GM18909 (cell line): ENCODE measurements around the gene CCDC200.
"Not testable (repeated sequence)": the region's sequence is repeated elsewhere in the genome, so short reads cannot be mapped to it uniquely, and the experiment has no call there.

ENCODE experiments used
- ATAC-seq: cut with Tn5 transposase; IDR thresholded peaks from one replicate; pipeline ENCODE4 v1.9.1; 2021; ENCODE audit warnings: mild to moderate bottlenecking; ENCODE audit not compliant: unreplicated experiment, poor library complexity

The CCDC200 gene

GRCh38 chr17:43228020-43228782, at the start of gene CCDC200:
CCDC200 (minus strand) TSS chr17:43228623; CDS start chr17:43228554, 69 bp downstream.
- not testable (repeated sequence) for ATAC-seq

- not testable (repeated sequence) for ATAC-seq
Observed at GRCh38 chr17:43272914-43273313, 44.5 kb upstream of the CCDC200 start.

GRCh38 chr17:43272483-43272882, 44.1 kb upstream of the CCDC200 start:
- not testable (repeated sequence) for ATAC-seq

GRCh38 chr17:43270552-43271504, 42.4 kb upstream of the CCDC200 start:
- ATAC-seq: not testable (repeated sequence)

- ATAC-seq: not testable (repeated sequence)
Observed at GRCh38 chr17:43246456-43246855, 18.0 kb upstream of the CCDC200 start.

GRCh38 chr17:43240596-43241352, 12.4 kb upstream of the CCDC200 start:
- not testable (repeated sequence) for ATAC-seq

DNA sequence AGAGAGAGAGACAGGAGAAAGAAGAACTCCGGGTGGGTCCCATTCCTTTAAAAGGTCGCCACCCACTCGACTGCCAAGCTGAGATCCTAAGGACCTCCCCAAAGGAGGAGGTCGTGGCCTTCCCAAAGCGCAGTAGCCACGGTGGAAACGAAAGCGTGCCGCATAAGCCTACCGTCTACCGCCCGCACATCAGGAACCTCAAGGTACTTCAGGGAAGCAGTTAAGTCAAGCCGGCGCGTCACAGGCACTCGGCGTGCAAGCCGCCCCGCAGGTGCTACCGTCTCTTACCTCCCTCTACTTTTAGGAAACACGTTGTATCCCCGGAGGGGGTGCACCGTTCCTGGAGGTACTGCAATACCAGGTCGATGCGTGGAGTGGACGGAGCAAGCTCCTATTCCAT, 11.2 kb upstream of the CCDC200 start:
- not testable (repeated sequence) for ATAC-seq

DNA sequence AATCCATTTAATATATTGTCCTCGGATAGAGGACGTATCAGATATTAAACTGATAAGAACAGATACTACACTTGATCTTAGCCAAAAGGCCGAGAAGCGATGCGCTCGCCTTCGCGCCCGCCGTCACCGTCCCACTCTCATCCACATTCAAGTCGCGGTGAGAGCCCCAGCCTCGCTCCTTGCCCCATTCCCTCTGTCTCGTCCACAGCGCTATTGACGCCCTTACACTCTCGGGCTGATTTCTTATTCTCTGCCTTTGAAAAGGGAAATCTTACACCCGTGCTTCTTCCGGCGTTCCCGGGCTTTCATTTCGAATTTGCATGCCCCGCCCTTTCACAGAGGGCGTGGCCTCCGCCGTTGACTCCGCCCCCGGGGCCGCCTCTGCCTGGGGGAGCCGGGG, 5.5 kb upstream of the CCDC200 start, which contains the start of gene RNU2-1:
Gene RNU2-1, minus strand, starts transcription at position 101 of the 400 bp plus-strand sequence.
- ATAC-seq: not testable (repeated sequence)

GRCh38 chr17:43233263-43233662, 4.8 kb upstream of the CCDC200 start:
- ATAC-seq: not testable (repeated sequence)

- not testable (repeated sequence) for ATAC-seq
Observed at GRCh38 chr17:43232021-43232699, 3.7 kb upstream of the CCDC200 start.

GRCh38 chr17:43231205-43232020, 3.0 kb upstream of the CCDC200 start:
- ATAC-seq: not testable (repeated sequence)

DNA sequence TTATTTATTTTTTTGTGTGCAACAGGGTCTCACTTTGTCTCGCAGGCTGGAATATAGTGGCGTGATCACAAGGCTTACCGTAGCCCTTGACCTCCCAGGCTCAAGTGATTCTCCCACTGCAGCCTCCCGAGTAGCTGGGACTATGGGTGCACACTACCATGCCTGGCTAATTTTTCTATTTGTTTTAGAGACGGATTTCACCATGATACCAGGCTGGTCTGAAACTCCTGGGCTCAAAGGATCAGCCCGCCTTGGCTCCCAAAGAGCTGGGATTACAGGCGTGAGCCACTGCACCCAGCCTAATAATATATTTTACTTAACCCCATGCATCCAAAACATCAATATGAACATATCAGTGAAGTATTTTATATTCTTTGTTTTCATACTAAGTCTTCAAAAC, 2.0 kb downstream of the CCDC200 start:
- no peak for ATAC-seq

GRCh38 chr17:43224146-43224705, 4.2 kb downstream of the CCDC200 start:
- no peak for ATAC-seq

DNA sequence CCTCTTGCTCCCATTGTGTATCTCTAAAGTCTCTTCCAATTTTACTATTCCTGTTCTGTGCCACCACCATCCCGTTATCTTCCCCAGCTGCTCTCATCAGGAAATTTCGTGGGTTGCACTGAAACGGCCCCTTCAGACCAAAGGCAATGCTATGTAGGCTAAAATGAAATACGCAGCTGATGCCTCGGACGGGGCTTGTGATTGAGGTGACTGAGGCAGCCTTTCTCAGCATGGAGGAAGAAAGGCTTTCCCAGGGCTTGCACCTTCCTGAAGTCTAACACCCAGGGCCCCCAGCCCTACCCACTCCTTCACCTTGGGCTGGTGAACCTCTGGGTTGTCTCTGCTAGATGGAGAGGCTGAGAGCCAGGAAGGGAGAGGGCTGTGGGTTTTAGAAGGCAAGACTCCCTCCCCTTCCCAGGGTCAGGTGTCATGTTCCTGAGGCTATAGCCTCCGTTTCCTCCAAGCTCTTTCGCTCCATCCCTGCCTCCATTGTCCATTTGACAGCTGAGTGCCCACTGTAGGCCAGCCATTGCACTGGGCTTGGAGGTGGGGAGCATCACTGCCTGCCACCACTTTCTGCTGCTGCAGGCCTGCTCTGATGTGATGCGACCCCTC, 7.8 kb downstream of the CCDC200 start:
- no peak for ATAC-seq

- ATAC-seq: no peak
Observed at GRCh38 chr17:43219746-43220380, 8.6 kb downstream of the CCDC200 start.

GRCh38 chr17:43219001-43219400, 9.4 kb downstream of the CCDC200 start:
- ATAC-seq: no peak

DNA sequence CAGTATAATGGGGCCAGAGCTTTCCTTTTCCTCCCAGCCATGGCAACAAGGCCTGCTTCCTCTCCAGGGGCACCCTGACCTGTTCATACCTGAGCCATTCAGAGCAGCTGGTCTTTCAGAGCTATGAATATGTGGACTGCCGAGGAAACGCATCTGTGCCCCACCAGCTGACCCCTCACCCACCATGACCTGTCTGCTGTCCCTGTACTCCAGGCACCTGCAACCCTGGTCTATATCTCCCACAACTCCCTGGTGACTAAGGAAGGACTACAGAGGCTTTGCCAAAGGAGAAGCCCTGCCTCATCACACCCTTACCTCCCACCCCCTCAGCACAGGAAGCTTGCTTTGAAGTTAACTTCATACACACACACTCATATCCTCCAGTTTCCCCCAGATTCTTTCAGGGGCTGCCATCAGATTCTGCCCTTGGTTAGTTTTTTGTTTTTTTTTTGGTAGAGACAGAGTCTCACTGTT, 10.8 kb downstream of the CCDC200 start:
- no peak for ATAC-seq
